Fibroblast of lung (primary cell): ENCODE data around the gene AIM2.

Experiments used
- CTCF ChIP-seq, 2 donors: IDR thresholded peaks in 1 of 2; conservative IDR thresholded peaks in 1 of 2; 1 replicate in 1 of 2; 2 replicates in 1 of 2; pipeline ENCODE4 v1.5.1; 2011 to 2012; ENCODE audit warnings: low read length in 2 of 2, control low read depth in 1 of 2, inconsistent platforms in 1 of 2, low read depth in 1 of 2, mild to moderate bottlenecking in 1 of 2
- EZH2 ChIP-seq: IDR thresholded peaks from 2 replicates; pipeline ENCODE4 v1.5.1; 2012; ENCODE audit warnings: low read length, control low read depth, mild to moderate bottlenecking; ENCODE audit errors: missing control alignments

- TF ChIP-seq CTCF (conservative IDR thresholded peaks at IDR 0.05 in 1 of 2, IDR thresholded peaks at IDR 0.05 in 1 of 2; ENCODE audit: low read depth in 1 of 2, low read length in 2 of 2) (no peak), EZH2 (no peak)
Observed at GRCh38 chr1:159088050-159088449, 11.5 kb upstream of the AIM2 start.
